Bronchial epithelial cell (primary cell): ENCODE results near the gene DENND2D. TPM values are rescaled to one million over a fixed set of nuclear protein-coding genes. Genes with fewer than 3 reads are reported as not detected.

Source experiments
- DNase-seq: peaks from one replicate; pipeline ENCODE4 v3.0.0-alpha.2; 2010; ENCODE audit warnings: low read depth
- FAIRE-seq: peaks from 2 replicates; lab custom pipeline; 2011; peaks lifted over from hg19 to GRCh38; lab: Jason Lieb, UNC
- H3K27me3 ChIP-seq: 2 replicates; pipeline ENCODE4 v1.5.1; 2011; ENCODE audit warnings: low read length; ENCODE audit not compliant: control insufficient read depth, insufficient read depth
- H3K36me3 ChIP-seq: 2 replicates; pipeline ENCODE4 v1.5.1; 2011; ENCODE audit warnings: low read length; ENCODE audit not compliant: control insufficient read depth, insufficient read depth
- H3K4me3 ChIP-seq: 2 replicates; pipeline ENCODE4 v1.5.1; 2011; ENCODE audit warnings: mild to moderate bottlenecking, low read depth, low read length, control low read depth
- CTCF ChIP-seq: IDR thresholded peaks from 2 replicates; pipeline ENCODE4 v1.5.1; 2011; ENCODE audit warnings: mild to moderate bottlenecking, moderate library complexity, low read length, control low read depth, inconsistent platforms; ENCODE audit not compliant: insufficient read depth, severe bottlenecking
- total RNA-seq: library from RNA; depleted of rRNA; stranded (reverse); fragments of >200 nt; gene quantifications from 2 replicates; pipeline ENCODE4 v1.2.1, GENCODE V29; 2014

DENND2D gene
- total RNA-seq, 1 donor from 2014 or later, result 23.7 TPM

- FAIRE-seq, result no peak
- no peak for TF ChIP-seq CTCF
- Histone ChIP-seq H3K4me3 (peak overlapping the region; percentile 58), H3K36me3 (peaks cover 5% of the 10 kb centered on the region), H3K27me3 (no peaks in the 10 kb centered on the region)
- DNase-seq, result peak; percentile 53
Observed at GRCh38 chr1:111203681-111204200, 3.3 kb upstream of the DENND2D start.

- FAIRE-seq, result no peak
- peaks cover 11% of the 10 kb centered on the region for H3K36me3 ChIP-seq
Observed at GRCh38 chr1:111202707-111203623, 2.5 kb upstream of the DENND2D start.

GRCh38 chr1:111202366-111202706, 1.9 kb upstream of the DENND2D start:
- H3K27me3 ChIP-seq, result no peaks in the 10 kb centered on the region
- no peak overlapping the region for H3K4me3 ChIP-seq
- DNase-seq, result peak; percentile 63
- FAIRE-seq, result no peak
- H3K36me3 ChIP-seq, result peaks cover 16% of the 10 kb centered on the region
- no peak for TF ChIP-seq CTCF

More at GRCh38 chr1:111202707-111203623, 2.5 kb upstream of the DENND2D start:
- no peak for TF ChIP-seq CTCF
- DNase-seq, result no peak
- H3K27me3 ChIP-seq, result no peaks in the 10 kb centered on the region
- peak overlapping the region; percentile 58 for H3K4me3 ChIP-seq

- Histone ChIP-seq H3K36me3 (peaks cover 22% of the 10 kb centered on the region), H3K27me3 (no peaks in the 10 kb centered on the region), H3K4me3 (no peak overlapping the region)
- no peak for TF ChIP-seq CTCF
- DNase-seq (no peak), FAIRE-seq (no peak)
Observed at GRCh38 chr1:111201275-111202090, 1.0 kb upstream of the DENND2D start.

GRCh38 chr1:111200802-111201161, 336 bp upstream of the DENND2D start:
- no peak for TF ChIP-seq CTCF
- Histone ChIP-seq H3K4me3 (no peak overlapping the region), H3K27me3 (no peaks in the 10 kb centered on the region), H3K36me3 (peaks cover 27% of the 10 kb centered on the region)
- DNase-seq, result no peak
- no peak for FAIRE-seq
